Measurements from ENCODE around the gene IGSF3.
A peak's percentile ranks its signal among the peaks of the same experiment; 100 is the strongest.
"Not testable (repeated sequence)": the region's sequence is repeated elsewhere in the genome, so short reads cannot be mapped to it uniquely, and the experiment has no call there.

The IGSF3 gene

GRCh38 chr1:116571215-116571919 is 96.2 kb downstream of the IGSF3 start:
- no peak for DNase-seq

DNA sequence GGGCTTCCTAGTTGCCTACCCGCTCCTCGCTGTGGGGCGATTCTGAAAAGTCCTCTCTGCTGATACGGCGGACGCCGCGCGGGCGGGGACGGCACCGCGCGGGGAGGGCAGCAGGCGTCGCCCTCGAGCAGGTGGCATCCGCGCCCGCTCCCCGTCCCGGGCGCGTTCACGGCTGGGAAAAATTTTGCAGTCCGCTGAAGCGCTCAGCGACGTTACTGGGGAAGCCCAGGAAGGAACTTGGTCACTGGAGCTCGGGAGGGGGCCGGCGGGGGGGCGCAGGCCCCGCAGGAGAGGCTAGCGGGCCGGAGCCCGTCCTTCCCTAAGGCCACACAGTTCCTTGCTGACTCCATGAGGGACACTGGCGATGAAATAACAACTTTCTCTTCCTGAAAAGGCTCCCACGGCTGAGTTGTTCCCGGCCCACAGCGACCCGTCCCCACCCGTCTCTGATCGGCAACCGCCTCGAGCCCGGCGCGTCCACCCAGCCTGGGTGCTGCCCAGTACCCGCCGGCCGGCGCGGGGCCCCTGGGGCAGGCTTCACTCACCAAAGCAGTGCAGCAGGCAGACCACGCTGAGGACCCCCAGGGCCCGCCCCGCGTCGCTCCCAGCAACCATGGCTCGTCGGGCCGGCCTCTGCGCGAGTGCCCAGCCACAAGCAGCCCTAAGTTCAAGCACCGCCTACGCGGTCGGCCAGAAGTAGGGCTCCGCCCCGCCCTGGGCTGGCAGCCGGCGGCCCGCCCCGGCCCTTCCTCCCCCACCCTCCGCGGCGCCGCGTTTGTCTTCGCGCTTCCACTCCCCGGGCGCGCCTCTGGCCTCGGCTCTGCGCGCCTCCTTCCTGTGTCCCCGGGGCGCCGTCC is 96.9 kb downstream of the IGSF3 start, which contains the start of gene CD58:
Gene CD58, minus strand, starts transcription at position 669 of the 857 bp plus-strand sequence. Its CDS starts 54 bp downstream, at position 615.
- peak; percentile 17 for DNase-seq

GRCh38 chr1:116569776-116570357 is 97.7 kb downstream of the IGSF3 start:
- no peak for DNase-seq

DNA sequence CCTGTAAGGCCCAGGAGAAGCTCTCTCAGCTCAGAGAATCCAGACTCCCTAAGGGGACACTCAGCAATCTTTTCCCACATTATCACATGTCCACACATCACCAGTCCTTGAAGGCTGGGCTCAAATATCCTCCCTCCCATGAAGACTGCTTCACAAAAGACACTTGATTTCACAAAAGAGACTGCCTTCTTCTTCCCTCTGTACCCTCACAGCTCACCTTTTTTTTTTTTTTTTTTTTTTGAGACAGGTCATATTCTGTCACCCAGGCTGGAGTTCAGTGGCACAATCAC is 98.2 kb downstream of the IGSF3 start:
- DNase-seq: no peak

GRCh38 chr1:116568662-116569380 is 98.7 kb downstream of the IGSF3 start:
- no peak for DNase-seq

DNA sequence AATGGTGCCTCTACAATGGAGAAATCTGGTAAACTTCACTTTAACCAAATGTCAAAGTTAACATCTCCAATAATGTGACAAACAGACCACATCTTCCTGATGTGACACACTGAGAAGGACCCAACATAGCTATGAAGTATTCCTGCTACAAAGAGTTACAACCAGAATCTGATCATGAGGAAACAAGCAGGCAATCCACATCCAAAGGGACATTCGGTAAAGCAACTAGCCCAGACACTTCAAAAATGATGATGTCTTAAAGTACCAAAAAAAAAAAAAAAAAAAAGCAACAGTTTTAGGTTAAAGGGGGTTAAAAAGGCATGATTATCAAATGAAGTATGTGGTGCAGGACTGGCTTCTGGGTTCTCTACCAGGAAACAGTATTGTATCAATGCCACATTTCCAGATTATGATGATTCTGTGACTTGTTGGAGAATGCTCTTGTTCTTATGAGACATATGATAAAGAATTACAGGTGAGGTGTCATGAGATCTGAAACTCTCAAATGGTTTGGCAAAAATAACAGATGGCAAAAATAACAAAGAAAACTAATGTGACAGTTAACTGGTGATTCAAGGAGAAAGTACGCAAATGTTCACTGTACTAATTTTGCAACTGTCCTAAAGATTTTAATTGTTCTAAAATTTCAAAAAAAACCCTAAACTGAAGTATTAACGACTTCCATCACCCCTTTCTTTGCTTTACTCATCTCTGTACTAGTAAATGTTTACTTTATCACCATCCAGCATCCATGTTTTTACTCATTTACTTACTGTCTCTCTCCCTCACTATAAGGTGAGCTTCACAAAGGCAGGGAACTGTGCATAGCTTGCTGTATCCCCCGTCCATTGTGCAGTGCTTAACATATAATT is 99.5 kb downstream of the IGSF3 start:
- DNase-seq: no peak

DNA sequence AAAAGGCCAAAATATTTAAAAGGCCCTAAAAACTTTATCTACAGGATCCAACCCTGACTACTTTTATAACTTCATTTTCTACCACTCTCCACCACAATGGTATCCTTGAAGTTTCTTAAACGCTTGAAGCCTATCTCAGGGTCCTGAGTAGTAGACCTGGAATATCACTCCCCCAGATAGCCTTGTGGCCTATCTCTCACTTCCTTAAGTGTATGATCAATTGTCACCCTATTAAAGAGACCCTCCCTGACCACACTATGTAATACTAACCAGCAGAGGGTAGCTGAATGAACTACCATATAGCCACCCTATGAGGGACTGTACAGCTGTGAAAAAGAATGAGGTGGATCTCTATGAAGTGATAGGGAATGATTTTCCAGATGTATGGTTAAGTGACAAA is 102.3 kb downstream of the IGSF3 start:
- DNase-seq: no peak

DNA sequence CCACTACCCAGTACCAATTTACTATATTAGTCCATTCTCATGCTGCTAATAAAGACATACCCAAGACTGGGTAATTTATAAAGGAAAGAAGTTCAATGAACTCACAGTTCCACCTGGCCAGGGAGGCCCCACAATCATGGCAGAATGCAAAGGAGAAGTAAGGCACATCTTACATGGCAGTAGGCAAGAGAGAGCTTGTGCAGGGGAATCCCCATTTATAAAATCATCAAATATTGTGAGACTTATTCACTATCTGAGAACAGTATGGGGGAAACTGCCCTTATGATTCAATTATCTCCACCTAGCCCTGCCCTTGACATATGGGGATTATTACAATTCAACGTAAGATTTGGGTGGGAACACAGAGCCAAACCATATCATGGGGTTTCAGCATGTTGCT is 103.1 kb downstream of the IGSF3 start:
- DNase-seq: no peak

GRCh38 chr1:116562465-116562864 is 105.1 kb downstream of the IGSF3 start:
- DNase-seq: not testable (repeated sequence)

DNA sequence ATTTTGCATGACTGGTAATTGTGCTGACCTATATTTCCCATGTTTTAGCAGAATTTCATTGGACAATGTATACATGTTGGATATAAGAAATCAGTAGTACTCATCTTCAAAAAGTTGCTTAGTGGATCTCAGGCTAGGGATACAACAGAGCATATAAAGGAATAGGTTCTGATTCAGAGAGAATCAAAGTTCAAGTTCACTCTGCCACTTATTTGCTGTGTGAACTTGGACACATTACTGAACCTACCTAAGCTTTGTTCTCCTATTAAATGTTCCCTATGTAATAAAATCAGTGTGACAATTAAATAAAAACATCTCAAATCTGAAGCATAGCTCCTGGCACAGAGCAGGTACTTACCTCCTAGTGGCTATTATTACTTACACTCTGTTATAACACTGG is 106.0 kb downstream of the IGSF3 start:
- DNase-seq: no peak

GRCh38 chr1:116560704-116561490 is 106.6 kb downstream of the IGSF3 start:
- no peak for DNase-seq

DNA sequence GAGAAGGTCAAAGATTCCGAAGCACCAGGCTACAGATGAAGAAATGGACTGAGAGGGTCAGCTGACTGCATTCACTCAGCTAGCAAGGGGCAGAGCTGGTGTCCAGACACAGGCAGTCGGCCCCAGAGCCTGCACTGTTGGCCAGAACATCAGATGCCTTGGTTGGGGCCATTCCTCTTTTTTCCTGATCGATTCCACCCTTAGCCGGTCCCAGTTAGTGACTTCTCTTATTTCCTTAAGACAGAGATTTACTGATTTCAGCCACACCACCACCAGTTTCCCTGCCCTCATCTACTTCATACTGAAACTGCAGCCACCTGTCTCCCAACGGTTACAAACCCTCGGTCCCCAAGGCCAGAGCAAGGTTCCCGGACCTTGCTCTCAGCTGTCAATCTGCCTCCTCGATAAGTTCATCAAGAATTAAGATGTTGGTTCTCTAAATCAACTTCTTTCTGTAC is 108.2 kb downstream of the IGSF3 start:
- no peak for DNase-seq

DNA sequence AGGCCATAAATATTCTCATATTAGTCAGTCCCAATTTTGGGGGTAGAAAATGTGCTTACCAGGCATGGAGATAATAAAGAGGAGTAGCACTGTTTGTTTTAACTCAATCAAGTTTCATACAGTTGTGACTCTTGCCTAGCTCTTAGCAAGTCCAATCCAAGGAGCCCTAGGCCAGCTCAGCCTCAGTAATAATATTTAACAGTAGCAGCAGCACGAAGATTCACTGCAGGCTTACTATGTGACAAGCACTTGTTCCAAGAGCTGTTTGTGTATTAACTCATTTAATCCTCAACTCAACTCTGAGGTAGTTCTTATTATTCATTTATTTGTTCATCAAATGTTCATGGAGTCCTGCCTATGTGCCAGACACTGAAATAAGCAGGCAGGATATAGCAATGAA is 109.0 kb downstream of the IGSF3 start:
- DNase-seq: no peak

DNA sequence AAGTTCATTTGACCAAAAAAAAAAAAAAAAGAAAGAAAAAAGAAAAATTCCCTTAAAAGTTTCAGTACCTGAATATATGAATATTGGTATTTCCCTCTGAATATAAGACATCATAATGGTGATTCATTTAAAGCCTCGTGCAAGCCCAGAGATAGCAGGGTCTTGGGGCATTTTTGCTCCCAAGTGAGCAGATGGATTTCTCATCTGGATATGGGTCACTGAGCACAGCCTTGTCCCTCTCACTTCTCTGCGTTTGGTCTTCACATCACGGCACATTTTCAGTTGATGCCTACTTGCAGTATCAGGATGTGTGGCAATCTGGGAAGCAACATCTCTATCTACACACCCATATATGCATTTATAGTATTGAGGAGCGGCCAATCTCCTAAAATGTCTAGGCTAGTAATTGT is 109.4 kb downstream of the IGSF3 start:
- no peak for DNase-seq

DNA sequence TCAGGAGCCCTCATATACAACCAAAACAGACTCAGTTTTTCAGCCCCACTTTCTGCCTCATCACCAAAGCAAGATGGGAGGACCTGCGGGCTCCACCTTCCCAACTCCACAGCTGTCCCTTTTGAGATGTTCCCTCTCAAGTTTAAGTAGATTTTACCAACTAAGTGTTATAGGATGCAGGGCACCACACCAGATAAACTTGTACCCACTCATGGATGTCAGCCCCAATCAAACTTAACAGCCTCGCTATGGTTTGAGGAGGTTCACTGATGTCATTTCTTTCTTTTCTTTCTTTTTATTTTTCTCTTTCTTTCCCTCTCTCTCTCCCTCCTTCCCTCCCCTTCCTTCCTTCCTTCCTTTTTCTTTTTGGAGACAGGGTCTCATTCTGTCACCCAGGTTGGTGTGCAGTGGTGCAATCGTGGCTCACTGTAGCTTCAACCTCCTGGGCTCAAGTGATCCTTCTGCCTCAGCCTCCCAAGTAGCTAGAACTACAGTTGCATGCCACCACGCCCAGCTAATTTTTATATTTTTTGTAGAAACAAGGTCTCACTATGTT is 110.1 kb downstream of the IGSF3 start:
- no peak for DNase-seq

- no peak for DNase-seq
These were observed 111.1 kb downstream of the IGSF3 start for GRCh38 chr1:116556289-116557006.

DNA sequence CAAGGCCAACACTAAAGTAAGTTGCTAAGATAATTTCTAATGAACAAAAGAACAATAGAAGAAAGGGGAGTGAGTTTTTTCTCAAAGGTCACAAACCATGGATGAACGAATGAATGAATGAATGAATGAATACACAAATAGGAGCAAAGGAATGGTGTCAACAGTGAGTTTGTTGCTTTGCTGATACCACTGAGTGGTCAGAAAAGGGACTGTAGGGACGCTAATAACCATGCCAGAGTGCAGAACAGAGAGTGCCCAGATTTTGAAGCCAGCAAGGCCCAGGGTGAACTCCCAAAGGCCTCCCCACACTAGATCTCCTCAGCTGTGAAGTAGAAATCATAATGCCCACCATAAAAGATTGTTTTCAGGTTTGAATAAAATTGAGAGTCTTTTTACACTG is 112.6 kb downstream of the IGSF3 start:
- DNase-seq: no peak

DNA sequence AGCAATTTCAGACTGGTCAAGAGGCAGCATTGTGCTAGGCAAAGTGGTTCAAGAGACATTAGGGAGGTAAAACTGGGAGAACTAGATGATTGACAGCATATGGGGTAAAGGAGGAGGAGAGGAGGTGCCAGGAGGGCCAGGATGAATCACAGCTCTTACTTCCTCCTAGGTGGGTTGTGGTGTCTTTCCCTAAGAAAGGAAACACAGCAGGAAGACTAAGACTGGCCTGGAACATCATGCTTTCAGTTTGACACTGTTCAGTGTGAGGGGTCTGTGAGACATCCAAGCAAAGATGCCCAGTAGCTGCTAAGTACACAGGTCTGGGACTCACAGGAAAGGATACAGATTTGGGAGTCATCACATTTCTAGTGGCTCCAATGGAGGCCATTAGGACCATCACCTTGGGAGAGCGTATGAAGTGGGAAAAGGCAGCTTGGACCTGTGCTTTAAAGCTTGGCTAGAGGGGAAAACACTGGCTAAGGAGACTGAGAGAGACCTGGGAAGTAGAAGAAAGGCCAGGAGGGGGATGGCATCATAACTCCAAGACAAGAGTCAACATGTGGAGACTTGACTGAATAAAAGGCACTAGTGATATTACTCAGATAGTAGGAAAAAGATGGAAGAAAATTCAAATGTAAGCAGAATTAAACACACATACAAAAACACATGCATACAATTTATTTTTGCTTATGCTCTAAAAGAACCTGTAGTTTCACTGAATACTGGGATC is 114.0 kb downstream of the IGSF3 start:
- no peak for DNase-seq

GRCh38 chr1:116546354-116546977 is 121.1 kb downstream of the IGSF3 start:
- DNase-seq: no peak

Measured in NCI-H524 treated with DMSO at 0.1 percent for 48 hours (cell line).